Measurements from ENCODE around the gene FAM43B. TPM values are rescaled to one million over a fixed set of nuclear protein-coding genes. Genes with fewer than 3 reads are reported as not detected.
A peak's percentile ranks its signal among the peaks of the same experiment; 100 is the strongest.

FAM43B gene
- total and polyA plus RNA-seq, 2 experiments from 2014 or later: 0.11 to 0.31 TPM

- no peaks in the 10 kb centered on the region for H3K9me2 ChIP-seq (ENCODE audit: insufficient read depth)
- in situ Hi-C loops (cut with MboI): no loop called here
Measured at GRCh38 chr1:20584890-20585289, 32.5 kb downstream of the FAM43B start.

GRCh38 chr1:20586953-20587660 lies 34.7 kb downstream of the FAM43B start:
- no peak for TF ChIP-seq EZH2phosphoT487 (IDR thresholded peaks at IDR 0.05; ENCODE audit: insufficient read depth, low read depth)
- TF ChIP-seq EZH2 (IDR thresholded peaks at IDR 0.05; ENCODE audit: insufficient read depth, poor library complexity, severe bottlenecking): no peak
- H3K36me3 ChIP-seq (ENCODE audit: low read depth): no peaks in the 10 kb centered on the region
- in situ Hi-C loops (cut with MboI): no loop called here

More at GRCh38 chr1:20584890-20585289, 32.5 kb downstream of the FAM43B start:
- Histone ChIP-seq H2AFZ (no peak overlapping the region), H3K27ac (no peak overlapping the region), H3K4me2 (ENCODE audit: unreplicated experiment) (no peak overlapping the region), H4K20me1 (ENCODE audit: insufficient read depth) (no peaks in the 10 kb centered on the region), H3K4me1 (ENCODE audit: insufficient read depth) (peaks cover 23% of the 10 kb centered on the region), H3F3A (ENCODE audit: insufficient read depth) (peaks cover 17% of the 10 kb centered on the region), H3K27me3 (replicated peaks; ENCODE audit: insufficient read depth) (no peaks in the 10 kb centered on the region), H3K4me3 (no peak overlapping the region), H3K36me3 (ENCODE audit: low read depth) (no peaks in the 10 kb centered on the region), H3K9me3 (ENCODE audit: low read depth) (no peaks in the 10 kb centered on the region), H3K9ac (no peak overlapping the region), H3K79me2 (ENCODE audit: insufficient read depth) (no peaks in the 10 kb centered on the region)
- TF ChIP-seq EZH2phosphoT487 (IDR thresholded peaks at IDR 0.05; ENCODE audit: insufficient read depth, low read depth) (no peak), EZH2 (IDR thresholded peaks at IDR 0.05; ENCODE audit: insufficient read depth, poor library complexity, severe bottlenecking) (no peak)
- WGBS, 2 experiments (ENCODE audit: low coverage in 1 of 2, low lambda C conversion rate in 2 of 2, missing lambda C conversion rate in 2 of 2): 95 to 100% methylated on average over 2 of the region's 2 CpGs
- DNase-seq: no peak

DNA sequence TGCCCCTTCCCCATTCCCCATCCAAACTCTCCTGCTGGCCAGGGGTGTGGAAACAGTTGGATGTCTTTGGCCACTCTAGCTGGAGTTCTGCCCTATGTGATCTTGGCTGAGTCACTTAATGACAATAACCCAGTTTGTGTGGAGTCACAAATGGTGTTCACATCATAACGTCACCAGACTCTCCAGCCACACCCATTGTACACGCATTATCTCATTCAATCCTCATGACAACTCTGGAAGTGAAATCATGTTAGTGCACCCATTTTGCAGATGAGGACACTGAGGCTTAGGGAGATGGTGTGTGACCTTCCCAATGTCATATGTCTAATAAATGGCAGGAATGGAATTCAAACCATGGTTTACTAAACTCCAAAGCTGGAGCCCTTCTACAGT lies 35.3 kb downstream of the FAM43B start:
- H3K9me3 ChIP-seq (ENCODE audit: low read depth): no peaks in the 10 kb centered on the region
- H3K9ac ChIP-seq: 0 out of 2 replicates have a peak overlapping the region, but pooled peaks have one; percentile 27
- H3K4me2 ChIP-seq (ENCODE audit: unreplicated experiment): peak overlapping the region; percentile 13
- H3K4me3 ChIP-seq: no peak overlapping the region
- no peaks in the 10 kb centered on the region for H3K9me2 ChIP-seq (ENCODE audit: insufficient read depth)
- 3 to 7% methylated on average over 2 of the region's 2 CpGs for WGBS, 2 experiments (ENCODE audit: low coverage in 1 of 2, low lambda C conversion rate in 2 of 2, missing lambda C conversion rate in 2 of 2)
- H3K27ac ChIP-seq: peak overlapping the region; percentile 62
- DNase-seq: peak; percentile 91
- no peaks in the 10 kb centered on the region for H4K20me1 ChIP-seq (ENCODE audit: insufficient read depth)
- in situ Hi-C loops (cut with MboI): no loop called here
- H3K36me3 ChIP-seq (ENCODE audit: low read depth): no peaks in the 10 kb centered on the region
- H3K4me1 ChIP-seq (ENCODE audit: insufficient read depth): peaks cover 32% of the 10 kb centered on the region
- peak overlapping the region; percentile 61 for H2AFZ ChIP-seq
- TF ChIP-seq EZH2 (IDR thresholded peaks at IDR 0.05; ENCODE audit: insufficient read depth, poor library complexity, severe bottlenecking) (no peak), EZH2phosphoT487 (IDR thresholded peaks at IDR 0.05; ENCODE audit: insufficient read depth, low read depth) (no peak)
- H3K79me2 ChIP-seq (ENCODE audit: insufficient read depth): no peaks in the 10 kb centered on the region
- H3K27me3 ChIP-seq (replicated peaks; ENCODE audit: insufficient read depth): no peaks in the 10 kb centered on the region
- peaks cover 17% of the 10 kb centered on the region for H3F3A ChIP-seq (ENCODE audit: insufficient read depth)

More at GRCh38 chr1:20586953-20587660, 34.7 kb downstream of the FAM43B start:
- H3K4me2 ChIP-seq (ENCODE audit: unreplicated experiment): peak overlapping the region; percentile 13
- H3K27me3 ChIP-seq (replicated peaks; ENCODE audit: insufficient read depth): no peaks in the 10 kb centered on the region
- WGBS, 2 experiments (ENCODE audit: low coverage in 1 of 2, low lambda C conversion rate in 2 of 2, missing lambda C conversion rate in 2 of 2): 39 to 49% methylated on average over 7 to 10 of the region's 10 CpGs
- peaks cover 17% of the 10 kb centered on the region for H3F3A ChIP-seq (ENCODE audit: insufficient read depth)
- no peaks in the 10 kb centered on the region for H4K20me1 ChIP-seq (ENCODE audit: insufficient read depth)
- H3K9me3 ChIP-seq (ENCODE audit: low read depth): no peaks in the 10 kb centered on the region
- H3K4me3 ChIP-seq: no peak overlapping the region
- H3K9ac ChIP-seq: peak overlapping the region; percentile 27; the same call in 1 of the 2 replicates
- peak; percentile 66 for DNase-seq
- H3K4me1 ChIP-seq (ENCODE audit: insufficient read depth): peaks cover 32% of the 10 kb centered on the region
- H2AFZ ChIP-seq: peak overlapping the region; percentile 61
- peak overlapping the region; percentile 62 for H3K27ac ChIP-seq
- H3K9me2 ChIP-seq (ENCODE audit: insufficient read depth): no peaks in the 10 kb centered on the region
- no peaks in the 10 kb centered on the region for H3K79me2 ChIP-seq (ENCODE audit: insufficient read depth)

DNA sequence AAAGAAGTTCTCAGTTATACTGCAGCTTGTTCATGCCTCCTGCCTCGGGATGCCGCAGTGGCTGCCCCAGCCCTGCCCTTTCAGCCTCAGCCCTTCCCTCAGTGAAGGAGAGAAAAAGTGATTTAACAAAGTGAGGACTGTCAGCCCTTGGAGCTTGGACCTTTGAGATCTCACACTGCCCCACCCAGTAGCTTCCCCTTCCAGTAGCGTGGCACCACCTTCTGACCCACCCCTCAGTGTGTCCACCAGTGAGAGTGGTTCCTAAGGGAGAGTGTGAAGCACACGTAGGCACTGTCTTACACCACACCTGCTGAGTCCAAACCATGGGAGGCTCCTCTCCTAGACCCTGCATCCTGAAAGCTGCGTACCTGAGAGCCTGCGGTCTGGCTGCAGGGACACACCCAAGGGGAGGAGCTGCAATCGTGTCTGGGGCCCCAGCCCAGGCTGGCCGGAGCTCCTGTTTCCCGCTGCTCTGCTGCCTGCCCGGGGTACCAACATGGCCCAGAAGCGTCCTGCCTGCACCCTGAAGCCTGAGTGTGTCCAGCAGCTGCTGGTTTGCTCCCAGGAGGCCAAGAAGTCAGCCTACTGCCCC lies 36.4 kb downstream of the FAM43B start, which contains the start of gene CDA:
CDA (plus strand) TSS at position 464 of the 592 bp plus-strand sequence; CDS start at position 497, 33 bp downstream.
- Histone ChIP-seq H3K9me3 (ENCODE audit: low read depth) (no peaks in the 10 kb centered on the region), H3K4me2 (ENCODE audit: unreplicated experiment) (peak within 1 kb of the TSS; percentile 70), H3K4me1 (ENCODE audit: insufficient read depth) (peaks cover 32% of the 10 kb centered on the region), H2AFZ (peak within 1 kb of the TSS; percentile 72), H3K27me3 (replicated peaks; ENCODE audit: insufficient read depth) (no peaks in the 10 kb centered on the region), H3K27ac (peak within 1 kb of the TSS; percentile 62), H3K79me2 (ENCODE audit: insufficient read depth) (no peaks in the 10 kb centered on the region), H3K36me3 (ENCODE audit: low read depth) (no peaks in the 10 kb centered on the region), H3F3A (ENCODE audit: insufficient read depth) (peaks cover 17% of the 10 kb centered on the region), H4K20me1 (ENCODE audit: insufficient read depth) (no peaks in the 10 kb centered on the region), H3K9ac (peak within 1 kb of the TSS; percentile 41), H3K9me2 (ENCODE audit: insufficient read depth) (no peaks in the 10 kb centered on the region), H3K4me3 (peak within 1 kb of the TSS; percentile 41)
- TF ChIP-seq EZH2 (IDR thresholded peaks at IDR 0.05; ENCODE audit: insufficient read depth, poor library complexity, severe bottlenecking): no peak
- no peak for TF ChIP-seq EZH2phosphoT487 (IDR thresholded peaks at IDR 0.05; ENCODE audit: insufficient read depth, low read depth)
- DNase-seq: peak; percentile 29
- WGBS, 2 experiments (ENCODE audit: low coverage in 1 of 2, low lambda C conversion rate in 2 of 2, missing lambda C conversion rate in 2 of 2): 50 to 55% methylated on average over 10 to 11 of the region's 11 CpGs
- in situ Hi-C loops (cut with MboI): no loop called here
